Progenitor cell of endocrine pancreas (in vitro differentiated cells): ENCODE results near the gene SREBF2. TPM values are rescaled to one million over a fixed set of nuclear protein-coding genes. Genes with fewer than 3 reads are reported as not detected.
A peak's percentile ranks its signal among the peaks of the same experiment; 100 is the strongest.

Experiments
- DNase-seq: peaks from one replicate; pipeline ENCODE4 v3.0.0; 2021; ENCODE audit warnings: low spot score; ENCODE audit not compliant: unreplicated experiment
- H3K27ac Mint-ChIP-seq: 2 replicates; pipeline ENCODE4 v1.8.0; 2021; ENCODE audit warnings: mild to moderate bottlenecking, moderate library complexity, mixed read lengths
- H3K27me3 Mint-ChIP-seq: 2 replicates; pipeline ENCODE4 v1.8.0; 2021; ENCODE audit warnings: mixed read lengths
- H3K36me3 Mint-ChIP-seq: 2 replicates; pipeline ENCODE4 v1.8.0; 2022; ENCODE audit warnings: mixed read lengths; ENCODE audit not compliant: insufficient read depth
- H3K4me1 Mint-ChIP-seq: 2 replicates; pipeline ENCODE4 v1.8.0; 2021; ENCODE audit warnings: low read depth, mixed read lengths
- H3K4me3 Mint-ChIP-seq: 2 replicates; pipeline ENCODE4 v1.8.0; 2021; ENCODE audit warnings: low read depth, mild to moderate bottlenecking, moderate library complexity, mixed read lengths
- H3K9me3 Mint-ChIP-seq: 2 replicates; pipeline ENCODE4 v1.8.0; 2021; ENCODE audit warnings: low read depth, mixed read lengths
- CTCF ChIP-seq: fragments of 200-600 bp; sonication (generic); IDR thresholded peaks from one replicate; pipeline ENCODE4 v1.5.0; 2021; ENCODE audit warnings: antibody characterized with exemption, mild to moderate bottlenecking; ENCODE audit not compliant: unreplicated experiment
- long read RNA-seq: library from polyadenylated mRNA; unstranded; transcript quantifications from one replicate; pipeline ENCODE4 v2.0.0, GENCODE V29; 2020
- total RNA-seq: library from RNA; stranded (reverse); gene quantifications from 2 replicates; pipeline ENCODE4 v1.2.1, GENCODE V29; 2021

SREBF2 gene
- 154 and 156 TPM in 2 replicates for total RNA-seq
- long read RNA-seq, partial matches to known transcripts = 4 of 11 reads
- long read RNA-seq, other reads (novel, unspliced or antisense) = 7 of 11 reads

GRCh38 chr22:41832553-41833368 is at the start of gene SREBF2:
TSS of gene SREBF2 (plus strand) at chr22:41833105. CDS start at chr22:41833271, 166 bp downstream.
- Mint-ChIP-seq H3K4me1 (peaks cover 24% of the 10 kb centered on the region), H3K27ac (peak within 1 kb of the TSS; percentile 98), H3K36me3 (peaks cover 13% of the 10 kb centered on the region), H3K4me3 (peak within 1 kb of the TSS; percentile 98), H3K9me3 (no peaks in the 10 kb centered on the region), H3K27me3 (no peaks in the 10 kb centered on the region)
- DNase-seq = peak; percentile 98
- no peak for TF ChIP-seq CTCF

- H3K4me3 Mint-ChIP-seq = no peak overlapping the region
- no peaks in the 10 kb centered on the region for H3K4me1 Mint-ChIP-seq
- DNase-seq = no peak
- no peaks in the 10 kb centered on the region for H3K9me3 Mint-ChIP-seq
- no peak for TF ChIP-seq CTCF
- no peak overlapping the region for H3K27ac Mint-ChIP-seq
- peaks cover 3% of the 10 kb centered on the region for H3K27me3 Mint-ChIP-seq
- H3K36me3 Mint-ChIP-seq = no peaks in the 10 kb centered on the region
Measured at GRCh38 chr22:41787331-41787730, 45.6 kb upstream of the SREBF2 start.

DNA sequence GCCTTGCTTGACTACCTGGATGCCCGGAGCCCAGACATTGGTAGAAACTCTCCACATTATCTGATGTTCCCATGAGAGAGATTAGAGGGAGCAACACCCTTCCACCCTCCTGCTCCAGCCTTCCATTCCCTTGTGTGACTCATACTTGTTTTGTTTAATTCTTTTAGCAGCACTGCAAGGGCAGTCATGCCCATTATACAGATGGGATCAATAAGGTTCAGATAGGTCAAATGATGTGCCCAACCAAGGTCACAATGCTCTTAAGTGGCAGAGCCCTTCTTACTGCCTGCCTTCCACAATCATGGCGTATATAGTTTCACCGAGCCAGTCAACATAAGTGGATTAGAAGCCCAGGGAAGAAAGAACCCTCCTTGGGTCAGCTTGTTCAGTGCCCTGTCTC is 39.0 kb upstream of the SREBF2 start:
- TF ChIP-seq CTCF = no peak
- Mint-ChIP-seq H3K27me3 (no peaks in the 10 kb centered on the region), H3K27ac (no peak overlapping the region), H3K4me1 (no peaks in the 10 kb centered on the region), H3K4me3 (no peak overlapping the region), H3K36me3 (no peaks in the 10 kb centered on the region), H3K9me3 (no peaks in the 10 kb centered on the region)
- DNase-seq = no peak

- Mint-ChIP-seq H3K4me3 (peak overlapping the region; percentile 91), H3K9me3 (no peaks in the 10 kb centered on the region), H3K4me1 (peaks cover 22% of the 10 kb centered on the region), H3K27ac (no peak overlapping the region), H3K36me3 (no peaks in the 10 kb centered on the region), H3K27me3 (no peaks in the 10 kb centered on the region)
- no peak for DNase-seq
- no peak for TF ChIP-seq CTCF
Measured at GRCh38 chr22:41798736-41799135, 34.2 kb upstream of the SREBF2 start.

DNA sequence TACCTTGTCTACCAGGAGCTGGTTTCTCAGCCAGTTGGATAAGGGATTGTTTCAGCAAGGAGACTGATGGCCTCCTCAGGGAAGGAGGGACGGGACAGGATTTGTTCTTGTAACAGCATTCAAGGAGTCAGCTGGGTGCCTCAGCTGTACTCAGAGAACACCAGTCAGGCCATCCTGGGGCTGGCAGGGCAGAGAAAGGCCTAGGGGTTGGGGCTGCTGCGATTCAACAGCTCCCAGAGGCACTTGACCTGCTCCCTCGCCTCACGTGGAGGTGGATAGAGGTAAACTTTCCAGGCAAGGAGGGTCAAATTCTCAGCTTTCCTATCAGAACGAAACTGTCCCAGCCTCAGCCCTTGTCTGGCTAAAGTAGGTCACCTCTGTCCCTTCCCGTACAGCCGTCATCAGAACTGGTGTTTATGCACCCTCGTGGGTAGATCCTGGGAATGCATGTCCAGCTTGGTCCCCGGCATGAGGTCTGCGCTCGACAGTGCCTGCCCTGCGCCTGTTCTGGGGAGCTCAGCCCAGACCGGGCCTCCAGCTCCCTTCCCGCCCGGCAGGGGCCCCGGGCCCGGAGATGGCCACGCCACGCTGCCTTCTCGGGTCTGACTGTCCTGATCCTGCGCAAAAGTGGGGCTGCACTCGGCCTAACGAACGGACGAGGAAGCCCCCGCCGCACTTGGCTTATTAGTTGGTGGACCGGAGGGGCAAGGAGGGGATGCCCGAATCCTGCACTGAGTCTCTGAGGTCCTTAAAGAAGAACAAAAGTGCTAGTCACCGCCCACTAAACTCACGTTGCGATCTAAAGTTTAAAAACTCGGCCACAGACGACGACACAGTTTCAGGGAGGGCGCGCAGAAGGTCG is 33.2 kb upstream of the SREBF2 start:
- no peaks in the 10 kb centered on the region for H3K27me3 Mint-ChIP-seq
- peak; percentile 27 for DNase-seq
- H3K9me3 Mint-ChIP-seq = no peaks in the 10 kb centered on the region
- peak overlapping the region; percentile 91 for H3K4me3 Mint-ChIP-seq
- peak overlapping the region; percentile 96 for H3K27ac Mint-ChIP-seq
- peaks cover 2% of the 10 kb centered on the region for H3K36me3 Mint-ChIP-seq
- peaks cover 22% of the 10 kb centered on the region for H3K4me1 Mint-ChIP-seq
- no peak for TF ChIP-seq CTCF
